SK-N-SH (cell line): ENCODE measurements around the gene CAMK2D. TPM values are rescaled to one million over a fixed set of nuclear protein-coding genes. Genes with fewer than 3 reads are reported as not detected.

Experiments used
- CTCF ChIA-PET: fragments of 300-600, 350-600 bp; formaldehyde crosslinking; extraction: SDS; loops from one replicate; lab custom pipeline; 2021; lab: Yijun Ruan, JAX
- POLR2A ChIA-PET: fragments of 350-600 bp; sonication (Branson Sonifier 250); formaldehyde crosslinking; extraction: SDS; loops from one replicate; lab custom pipeline; 2020; ENCODE audit warnings: antibody characterized with exemption, inconsistent platforms; lab: Yijun Ruan, JAX
- DNase-seq: peaks from one replicate; pipeline ENCODE4 v3.0.0; 2012
- H2AFZ ChIP-seq: fragments of 200-600 bp; sonication (generic); 2 replicates; pipeline ENCODE4 v1.8.1; 2016; ENCODE audit warnings: antibody characterized with exemption, mild to moderate bottlenecking, low read depth
- H3F3A ChIP-seq: fragments of 200-600 bp; sonication (generic); replicated peaks from 2 replicates; pipeline ENCODE3; 2016; ENCODE audit warnings: antibody characterized with exemption, mild to moderate bottlenecking; ENCODE audit not compliant: insufficient read depth
- H3K27ac ChIP-seq, 2 experiments: fragments of 200-500 bp in 1 of 2; fragments of 200-600 bp in 1 of 2; sonication (Bioruptor generic) in 1 of 2; sonication (generic), shearing (Covaris generic) in 1 of 2; 2 replicates each; pipeline versions ENCODE4 v1.5.1 to v1.6.1; 2014 to 2016; ENCODE audit warnings: low read depth in 2 of 2, inconsistent platforms in 1 of 2, low read length in 1 of 2, mild to moderate bottlenecking in 1 of 2, mixed read lengths in 1 of 2
- H3K27me3 ChIP-seq: fragments of 200-600 bp; sonication (generic), shearing (Covaris generic); 2 replicates; pipeline ENCODE4 v1.6.1; 2016; ENCODE audit warnings: mixed run types; ENCODE audit not compliant: insufficient read depth
- H3K36me3 ChIP-seq, 2 experiments: fragments of 200-500 bp in 1 of 2; fragments of 200-600 bp in 1 of 2; sonication (Bioruptor generic) in 1 of 2; sonication (generic) in 1 of 2; replicated peaks in 1 of 2; 2 replicates each; pipeline versions ENCODE3 to v1.5.1; 2014 to 2016; ENCODE audit warnings: low read length in 1 of 2, mild to moderate bottlenecking in 1 of 2; ENCODE audit not compliant: insufficient read depth in 2 of 2, control insufficient read depth in 1 of 2
- H3K4me1 ChIP-seq, 2 experiments: fragments of 200-500 bp in 1 of 2; fragments of 200-600 bp in 1 of 2; sonication (Bioruptor generic) in 1 of 2; sonication (generic), shearing (Covaris generic) in 1 of 2; 2 replicates each; pipeline versions ENCODE4 v1.5.1 to v1.6.1; 2014 to 2016; ENCODE audit warnings: low read depth in 1 of 2, low read length in 1 of 2, mixed run types in 1 of 2; ENCODE audit not compliant: insufficient read depth in 2 of 2, control insufficient read depth in 1 of 2
- H3K4me2 ChIP-seq: fragments of 200-600 bp; sonication (generic), shearing (Covaris generic); 2 replicates; pipeline ENCODE4 v1.6.1; 2017; ENCODE audit warnings: mixed run types
- H3K4me3 ChIP-seq, 2 experiments: fragments of 200-500 bp in 1 of 2; fragments of 200-600 bp in 1 of 2; sonication (Bioruptor generic) in 1 of 2; sonication (generic), shearing (Covaris generic) in 1 of 2; 2 replicates each; pipeline versions ENCODE4 v1.5.1 to v1.8.1; 2014 to 2016; ENCODE audit warnings: low read depth in 2 of 2, inconsistent platforms in 1 of 2, low read length in 1 of 2, mild to moderate bottlenecking in 1 of 2, mixed read lengths in 1 of 2, moderate library complexity in 1 of 2
- H3K79me2 ChIP-seq: fragments of 200-600 bp; sonication (generic); 2 replicates; pipeline ENCODE4 v1.8.1; 2017; ENCODE audit warnings: mild to moderate bottlenecking; ENCODE audit not compliant: insufficient read depth
- H3K9ac ChIP-seq: fragments of 200-600 bp; sonication (generic); 2 replicates; pipeline ENCODE4 v1.6.1; 2017; ENCODE audit warnings: mixed run types
- H3K9me2 ChIP-seq: fragments of 200-600 bp; sonication (generic); 2 replicates; pipeline ENCODE4 v1.6.1; 2017; ENCODE audit warnings: mixed run types
- H3K9me3 ChIP-seq: fragments of 200-600 bp; sonication (generic); 2 replicates; pipeline ENCODE4 v1.6.1; 2017; ENCODE audit warnings: mixed run types, mild to moderate bottlenecking, moderate library complexity
- H4K20me1 ChIP-seq: fragments of 200-600 bp; sonication (generic); 2 replicates; pipeline ENCODE4 v1.6.1; 2017; ENCODE audit warnings: mild to moderate bottlenecking, mixed run types; ENCODE audit not compliant: insufficient read depth
- ELF1 ChIP-seq: IDR thresholded peaks from 2 replicates; pipeline ENCODE4 v1.4.0; 2012
- EP300 ChIP-seq, 2 experiments: IDR thresholded peaks; 2 replicates each; pipeline versions ENCODE4 v1.4.0 to v1.6.1; 2012; ENCODE audit warnings: borderline replicate concordance in 1 of 2, low read depth in 1 of 2, low read length in 1 of 2
- EZH2phosphoT487 ChIP-seq: fragments of 200-600 bp; sonication (generic); IDR thresholded peaks from 2 replicates; pipeline ENCODE4 v1.6.1; 2017; ENCODE audit warnings: low read depth, mixed run types, mild to moderate bottlenecking, antibody characterized with exemption, moderate library complexity, borderline replicate concordance
- FOSL2 ChIP-seq: IDR thresholded peaks from 2 replicates; pipeline ENCODE4 v1.4.0; 2012; ENCODE audit warnings: low read depth, mild to moderate bottlenecking, moderate library complexity, borderline replicate concordance
- FOXJ3 ChIP-seq: sonication (generic); formaldehyde crosslinking; IDR thresholded peaks from 2 replicates; pipeline ENCODE4 v1.5.1; 2020; ENCODE audit warnings: mild to moderate bottlenecking, missing genetic modification reagents
- FOXM1 ChIP-seq: IDR thresholded peaks from 2 replicates; pipeline ENCODE4 v1.4.0; 2012; ENCODE audit warnings: low read depth, mild to moderate bottlenecking
- GABPA ChIP-seq: IDR thresholded peaks from 2 replicates; pipeline ENCODE4 v1.4.0; 2012; ENCODE audit warnings: low read depth, mild to moderate bottlenecking
- GATA2 ChIP-seq: sonication (generic); formaldehyde crosslinking; IDR thresholded peaks from 2 replicates; pipeline ENCODE4 v1.5.0; 2020; ENCODE audit warnings: mild to moderate bottlenecking, missing genetic modification reagents
- MEF2A ChIP-seq: IDR thresholded peaks from 2 replicates; pipeline ENCODE4 v1.4.0; 2012; ENCODE audit warnings: low read depth, borderline replicate concordance
- MXI1 ChIP-seq: IDR thresholded peaks from 2 replicates; pipeline ENCODE4 v1.6.1; 2012; ENCODE audit warnings: mild to moderate bottlenecking, low read depth, low read length, improper control_type of control experiment
- PBX3 ChIP-seq: IDR thresholded peaks from 2 replicates; pipeline ENCODE4; 2012
- RAD21 ChIP-seq: IDR thresholded peaks from 2 replicates; pipeline ENCODE4 v1.6.1; 2012; ENCODE audit warnings: mild to moderate bottlenecking, low read length
- REST ChIP-seq: IDR thresholded peaks from 2 replicates; pipeline ENCODE4 v1.6.1; 2012; ENCODE audit warnings: mild to moderate bottlenecking, low read depth, low read length, moderate library complexity
- RXRA ChIP-seq: IDR thresholded peaks from 2 replicates; pipeline ENCODE4 v1.4.0; 2012; ENCODE audit warnings: low read depth, mild to moderate bottlenecking, borderline replicate concordance
- YY1 ChIP-seq: IDR thresholded peaks from 2 replicates; pipeline ENCODE4 v1.4.0; 2012; ENCODE audit warnings: low read depth, mild to moderate bottlenecking
- WGBS: methylation state at CpG from one replicate; pipeline ENCODE4 v1.1.6; 2017; ENCODE audit warnings: low lambda C conversion rate; 5-methylcytosine and 5-hydroxymethylcytosine counted together
- polyA plus RNA-seq, 3 experiments: library from polyadenylated mRNA; depleted of rRNA; stranded (reverse); fragments of >200 nt; gene quantifications; 2 replicates each; pipeline ENCODE4 v1.2.3, GENCODE V29; 2012
- TF ChIP-seq, protein P1 (sequence below): IDR thresholded peaks from 2 replicates; pipeline ENCODE4 v1.4.0; 2012; ENCODE audit warnings: low read depth

CAMK2D gene
- polyA plus RNA-seq, 1 of the 3 experiments (the other 2 are of a cell fraction), result 17.0 TPM

- Histone ChIP-seq H3K27ac (no peak overlapping the region), H3F3A (peaks cover 5% of the 10 kb centered on the region), H4K20me1 (peaks cover 5% of the 10 kb centered on the region), H3K4me2 (no peak overlapping the region), H3K4me1 (no peaks in the 10 kb centered on the region; a peak in 1 of 4 replicates), H3K36me3 (peaks cover 2 to 30% of the 10 kb centered on the region in 2 experiments), H3K4me3 (no peak overlapping the region), H3K9me2 (no peaks in the 10 kb centered on the region), H2AFZ (no peak overlapping the region), H3K27me3 (no peaks in the 10 kb centered on the region), H3K9me3 (no peaks in the 10 kb centered on the region), H3K9ac (no peak overlapping the region), H3K79me2 (peaks cover 12% of the 10 kb centered on the region)
- POLR2A ChIA-PET, result no interaction called here
- DNase-seq, result no peak
- no peak for TF ChIP-seq MEF2A
- no peak for TF ChIP-seq GATA2
- TF ChIP-seq REST, result no peak
- TF ChIP-seq FOXM1, result no peak
- no peak for TF ChIP-seq FOXJ3 (CRISPR knock-in tag)
- no peak for TF ChIP-seq RAD21
- TF ChIP-seq RXRA, result no peak
- TF ChIP-seq EZH2phosphoT487, result no peak
- TF ChIP-seq MXI1, result no peak
- no peak for TF ChIP-seq YY1
- no peak for TF ChIP-seq ELF1
- no peak for TF ChIP-seq GABPA
- no peak for TF ChIP-seq EP300 (IDR thresholded peaks at IDR 0.05; ENCODE audit: borderline replicate concordance in 1 of 2, low read depth in 1 of 2, low read length in 1 of 2)
- no peak for TF ChIP-seq PBX3
- TF ChIP-seq, protein P1, sequence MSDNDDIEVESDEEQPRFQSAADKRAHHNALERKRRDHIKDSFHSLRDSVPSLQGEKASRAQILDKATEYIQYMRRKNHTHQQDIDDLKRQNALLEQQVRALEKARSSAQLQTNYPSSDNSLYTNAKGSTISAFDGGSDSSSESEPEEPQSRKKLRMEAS, result no peak
- no peak for TF ChIP-seq FOSL2
- WGBS, result 100% methylated on average over 1 of the region's 1 CpG
- CTCF ChIA-PET, result no interaction called here
Measured at GRCh38 chr4:113593400-113594230, 167.9 kb downstream of the CAMK2D start.
